Smooth muscle cell (in vitro differentiated cells): ENCODE measurements around the gene QSOX2. TPM values are rescaled to one million over a fixed set of nuclear protein-coding genes. Genes with fewer than 3 reads are reported as not detected.

Experiments used
- DNase-seq: peaks from one replicate; lab custom pipeline; 2025; ENCODE audit not compliant: unreplicated experiment; lab: John Stamatoyannopoulos, UW
- H2AFZ ChIP-seq: fragments of 200-600 bp; sonication (generic); 2 replicates; pipeline ENCODE4 v1.6.0; 2016; ENCODE audit warnings: antibody characterized with exemption, low read depth, mild to moderate bottlenecking
- H3F3A ChIP-seq: fragments of 200-600 bp; sonication (generic); 2 replicates; pipeline ENCODE4 v1.6.0; 2017; ENCODE audit warnings: antibody characterized with exemption, low read depth
- H3K27ac ChIP-seq: fragments of 200-600 bp; sonication (generic); 2 replicates; pipeline ENCODE4 v1.5.1; 2016; ENCODE audit warnings: low read depth, mild to moderate bottlenecking
- H3K27me3 ChIP-seq: fragments of 200-600 bp; sonication (generic); 2 replicates; pipeline ENCODE4 v1.6.1; 2016; ENCODE audit warnings: low read depth, mild to moderate bottlenecking
- H3K36me3 ChIP-seq: fragments of 200-600 bp; sonication (generic); 2 replicates; pipeline ENCODE4 v1.5.1; 2016; ENCODE audit warnings: low read depth
- H3K4me1 ChIP-seq: fragments of 200-600 bp; sonication (generic); 2 replicates; pipeline ENCODE4 v1.5.1; 2016; ENCODE audit warnings: low read depth
- H3K4me2 ChIP-seq: fragments of 200-600 bp; sonication (generic); 2 replicates; pipeline ENCODE4 v1.6.0; 2016; ENCODE audit warnings: mild to moderate bottlenecking
- H3K4me3 ChIP-seq: fragments of 200-600 bp; sonication (generic); 2 replicates; pipeline ENCODE4 v1.5.1; 2016; ENCODE audit warnings: mild to moderate bottlenecking
- H3K79me2 ChIP-seq: fragments of 200-600 bp; sonication (generic); 2 replicates; pipeline ENCODE4 v1.6.0; 2016; ENCODE audit warnings: low read depth, mild to moderate bottlenecking
- H3K9ac ChIP-seq: fragments of 200-600 bp; sonication (generic); 2 replicates; pipeline ENCODE4 v1.6.0; 2016; ENCODE audit warnings: low read depth
- H3K9me3 ChIP-seq: fragments of 200-600 bp; sonication (generic); replicated peaks from 2 replicates; pipeline ENCODE4 v1.5.1; 2016; ENCODE audit warnings: low read depth
- H4K20me1 ChIP-seq: fragments of 200-600 bp; sonication (generic); 2 replicates; pipeline ENCODE4 v1.6.0; 2016; ENCODE audit warnings: low read depth
- WGBS: methylation state at CpG from one replicate; pipeline ENCODE4 v1.1.7; 2016; ENCODE audit warnings: low lambda C conversion rate; 5-methylcytosine and 5-hydroxymethylcytosine counted together
- polyA plus RNA-seq: library from polyadenylated mRNA; unstranded; fragments of >200 nt; fragmentation: Nextera tagmentation; extraction: Ambion mirVana; gene quantifications from 2 replicates; pipeline ENCODE4 v1.2.1, GENCODE V29; 2016
- total RNA-seq: library from RNA; depleted of rRNA; stranded (reverse); fragments of >200 nt; gene quantifications from 2 replicates; pipeline ENCODE4 v1.2.3, GENCODE V29; 2014
- TF ChIP-seq, protein P1 (sequence below): fragments of 200-600 bp; sonication (generic); IDR thresholded peaks from 2 replicates; pipeline ENCODE4 v1.5.1; 2017; ENCODE audit warnings: borderline replicate concordance, mild to moderate bottlenecking, antibody characterized with exemption; ENCODE audit not compliant: insufficient read depth, poor library complexity, severe bottlenecking

QSOX2 gene
- total and polyA plus RNA-seq, 2 experiments from 2014 or later: 1.9 to 8.7 TPM

DNA sequence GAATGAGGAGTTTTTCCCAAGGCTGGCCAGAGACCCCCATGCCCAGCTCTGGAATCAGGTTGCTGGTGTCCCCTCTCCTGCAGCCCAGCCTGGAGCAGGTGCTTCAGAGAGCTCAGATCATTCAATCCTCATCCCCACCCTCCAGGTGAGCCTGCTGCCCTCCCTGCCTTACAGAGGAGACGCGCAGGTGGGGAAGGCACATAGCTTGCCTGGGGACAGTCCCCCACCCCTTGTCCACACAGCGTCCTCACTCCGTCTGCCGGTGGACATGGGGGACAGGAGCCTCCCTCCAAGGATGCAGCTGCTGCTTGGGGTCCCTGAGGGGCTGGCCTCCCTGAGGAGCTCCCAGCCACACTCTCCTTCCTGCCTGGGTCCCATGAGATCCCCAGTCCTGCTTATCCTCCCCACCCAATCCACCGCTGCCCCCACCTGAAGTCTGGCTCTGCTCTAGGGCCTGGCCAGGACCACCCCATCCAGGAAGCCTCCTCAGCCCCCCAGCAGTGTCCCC lies 17.1 kb upstream of the QSOX2 start:
- Histone ChIP-seq H3K4me2 (no peak overlapping the region), H2AFZ (no peak overlapping the region), H3K27me3 (no peaks in the 10 kb centered on the region), H4K20me1 (no peaks in the 10 kb centered on the region), H3K27ac (no peak overlapping the region), H3K4me3 (no peak overlapping the region), H3K9ac (no peak overlapping the region), H3K4me1 (peaks cover 5% of the 10 kb centered on the region), H3K36me3 (no peaks in the 10 kb centered on the region), H3K9me3 (no peaks in the 10 kb centered on the region), H3K79me2 (no peaks in the 10 kb centered on the region), H3F3A (no peaks in the 10 kb centered on the region)
- TF ChIP-seq, protein P1, sequence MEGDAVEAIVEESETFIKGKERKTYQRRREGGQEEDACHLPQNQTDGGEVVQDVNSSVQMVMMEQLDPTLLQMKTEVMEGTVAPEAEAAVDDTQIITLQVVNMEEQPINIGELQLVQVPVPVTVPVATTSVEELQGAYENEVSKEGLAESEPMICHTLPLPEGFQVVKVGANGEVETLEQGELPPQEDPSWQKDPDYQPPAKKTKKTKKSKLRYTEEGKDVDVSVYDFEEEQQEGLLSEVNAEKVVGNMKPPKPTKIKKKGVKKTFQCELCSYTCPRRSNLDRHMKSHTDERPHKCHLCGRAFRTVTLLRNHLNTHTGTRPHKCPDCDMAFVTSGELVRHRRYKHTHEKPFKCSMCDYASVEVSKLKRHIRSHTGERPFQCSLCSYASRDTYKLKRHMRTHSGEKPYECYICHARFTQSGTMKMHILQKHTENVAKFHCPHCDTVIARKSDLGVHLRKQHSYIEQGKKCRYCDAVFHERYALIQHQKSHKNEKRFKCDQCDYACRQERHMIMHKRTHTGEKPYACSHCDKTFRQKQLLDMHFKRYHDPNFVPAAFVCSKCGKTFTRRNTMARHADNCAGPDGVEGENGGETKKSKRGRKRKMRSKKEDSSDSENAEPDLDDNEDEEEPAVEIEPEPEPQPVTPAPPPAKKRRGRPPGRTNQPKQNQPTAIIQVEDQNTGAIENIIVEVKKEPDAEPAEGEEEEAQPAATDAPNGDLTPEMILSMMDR: no peak
- 98% methylated on average over 6 of the region's 6 CpGs for WGBS
- DNase-seq: no peak

DNA sequence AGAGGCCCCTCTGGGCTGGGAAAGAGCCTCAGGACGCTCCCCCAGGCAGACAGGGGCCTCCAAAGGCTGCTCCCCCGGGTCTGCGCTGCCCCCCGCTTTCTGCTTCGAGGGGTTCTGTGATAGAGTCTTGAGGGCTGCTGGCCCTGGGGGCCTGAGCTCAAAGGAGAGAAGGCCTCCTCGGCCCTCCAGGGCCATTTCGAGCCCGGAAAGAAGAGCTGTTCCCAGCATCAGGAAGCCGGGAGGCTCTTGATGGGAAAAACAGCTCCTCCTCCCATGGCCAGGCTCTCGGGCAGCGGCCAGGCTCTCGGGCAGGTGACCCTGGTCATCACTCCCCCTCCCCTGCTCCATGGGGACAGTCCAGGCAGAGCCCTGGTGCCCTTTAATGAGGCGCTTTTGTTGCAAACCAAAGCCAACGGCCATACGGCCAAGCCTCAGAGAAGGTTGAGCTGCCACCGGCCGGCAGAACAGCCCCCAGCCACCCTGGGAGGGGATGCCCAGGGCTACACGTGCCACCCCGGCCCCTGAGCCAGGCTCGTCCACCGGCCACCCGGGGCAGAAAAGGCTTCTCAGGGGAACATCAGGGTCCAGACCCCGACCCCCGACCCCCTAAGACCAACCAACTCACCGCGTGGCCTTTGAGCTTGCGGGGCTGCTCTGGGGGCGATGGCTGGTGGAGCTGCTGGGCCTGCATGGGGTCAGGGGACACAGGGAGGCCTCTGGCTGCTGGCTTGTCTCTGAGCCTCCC lies 16.2 kb upstream of the QSOX2 start:
- Histone ChIP-seq H4K20me1 (no peaks in the 10 kb centered on the region), H3K4me1 (no peaks in the 10 kb centered on the region), H3K36me3 (no peaks in the 10 kb centered on the region), H2AFZ (no peak overlapping the region), H3K9me3 (no peaks in the 10 kb centered on the region), H3K9ac (no peak overlapping the region), H3K4me3 (no peak overlapping the region), H3K27ac (no peak overlapping the region), H3K27me3 (no peaks in the 10 kb centered on the region), H3K79me2 (no peaks in the 10 kb centered on the region), H3K4me2 (no peak overlapping the region), H3F3A (no peaks in the 10 kb centered on the region)
- TF ChIP-seq, protein P1: no peak
- 91% methylated on average over 25 of the region's 28 CpGs for WGBS
- DNase-seq: no peak

DNA sequence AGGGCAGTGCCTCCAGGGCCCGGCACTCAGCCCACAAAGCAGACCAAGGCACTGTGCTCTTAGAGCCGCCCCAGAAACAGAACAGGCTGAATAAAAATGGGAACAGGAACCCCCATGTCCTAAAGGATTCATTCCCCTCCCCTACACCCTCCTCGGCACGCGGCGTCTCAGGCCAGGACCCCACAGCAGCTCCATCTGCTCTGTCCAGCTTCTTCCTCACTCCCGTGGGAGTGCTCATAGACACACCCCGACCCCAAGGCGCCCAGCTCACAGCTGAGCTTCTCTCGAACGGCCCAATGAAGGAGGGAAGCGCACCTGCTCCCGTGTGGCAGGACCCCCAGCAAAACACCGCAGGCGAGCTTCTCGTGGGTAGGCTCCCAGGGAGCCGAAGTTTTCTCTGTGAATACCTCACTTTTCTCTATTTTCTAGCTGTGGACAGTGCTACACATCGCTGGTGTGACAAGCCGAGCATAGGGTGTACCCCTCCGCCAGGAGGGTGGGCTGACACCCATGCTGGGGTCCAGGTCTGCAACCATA lies 15.4 kb upstream of the QSOX2 start:
- H3K4me3 ChIP-seq: no peak overlapping the region
- no peaks in the 10 kb centered on the region for H3K4me1 ChIP-seq
- TF ChIP-seq, protein P1: no peak
- H3K27me3 ChIP-seq: no peaks in the 10 kb centered on the region
- H3K36me3 ChIP-seq: no peaks in the 10 kb centered on the region
- H3K79me2 ChIP-seq: no peaks in the 10 kb centered on the region
- no peak for DNase-seq
- no peak overlapping the region for H2AFZ ChIP-seq
- 86% methylated on average over 20 of the region's 20 CpGs for WGBS
- no peak overlapping the region for H3K4me2 ChIP-seq
- H3K27ac ChIP-seq: no peak overlapping the region
- no peaks in the 10 kb centered on the region for H3K9me3 ChIP-seq
- no peaks in the 10 kb centered on the region for H4K20me1 ChIP-seq
- H3K9ac ChIP-seq: no peak overlapping the region
- H3F3A ChIP-seq: no peaks in the 10 kb centered on the region
